Measurements from ENCODE around the gene TYRP1.

DNA sequence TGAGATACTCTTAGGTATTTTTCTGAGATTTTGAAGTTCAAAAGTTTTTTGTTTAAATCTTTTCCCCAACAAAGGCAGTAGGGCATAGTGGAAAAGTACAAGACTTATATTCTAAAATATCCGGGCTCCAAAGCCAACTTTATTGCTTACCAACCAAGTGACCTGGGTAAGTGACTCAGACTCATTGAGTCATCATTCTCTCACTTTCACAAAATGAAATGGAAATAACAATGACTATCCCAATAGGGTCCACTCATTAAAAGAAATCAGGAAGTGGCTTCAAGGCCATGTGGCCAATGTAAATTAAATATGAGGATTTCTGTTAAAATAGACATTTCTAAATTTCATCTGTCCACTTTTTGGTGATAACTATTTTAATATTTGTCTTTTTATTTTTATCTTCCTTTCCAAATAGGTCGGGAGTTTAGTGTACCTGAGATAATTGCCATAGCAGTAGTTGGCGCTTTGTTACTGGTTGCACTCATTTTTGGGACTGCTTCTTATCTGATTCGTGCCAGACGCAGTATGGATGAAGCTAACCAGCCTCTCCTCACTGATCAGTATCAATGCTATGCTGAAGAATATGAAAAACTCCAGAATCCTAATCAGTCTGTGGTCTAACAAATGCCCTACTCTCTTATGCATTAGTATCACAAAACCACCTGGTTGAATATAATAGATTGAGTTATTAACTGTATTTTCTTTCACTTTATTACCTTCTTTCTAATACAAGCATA lies 15.5 kb downstream of the TYRP1 start:
- no peak for TF ChIP-seq EZH2 (optimal IDR thresholded peaks at IDR 0.05; ENCODE audit: low read depth, low read length)
- TF ChIP-seq, protein P1, sequence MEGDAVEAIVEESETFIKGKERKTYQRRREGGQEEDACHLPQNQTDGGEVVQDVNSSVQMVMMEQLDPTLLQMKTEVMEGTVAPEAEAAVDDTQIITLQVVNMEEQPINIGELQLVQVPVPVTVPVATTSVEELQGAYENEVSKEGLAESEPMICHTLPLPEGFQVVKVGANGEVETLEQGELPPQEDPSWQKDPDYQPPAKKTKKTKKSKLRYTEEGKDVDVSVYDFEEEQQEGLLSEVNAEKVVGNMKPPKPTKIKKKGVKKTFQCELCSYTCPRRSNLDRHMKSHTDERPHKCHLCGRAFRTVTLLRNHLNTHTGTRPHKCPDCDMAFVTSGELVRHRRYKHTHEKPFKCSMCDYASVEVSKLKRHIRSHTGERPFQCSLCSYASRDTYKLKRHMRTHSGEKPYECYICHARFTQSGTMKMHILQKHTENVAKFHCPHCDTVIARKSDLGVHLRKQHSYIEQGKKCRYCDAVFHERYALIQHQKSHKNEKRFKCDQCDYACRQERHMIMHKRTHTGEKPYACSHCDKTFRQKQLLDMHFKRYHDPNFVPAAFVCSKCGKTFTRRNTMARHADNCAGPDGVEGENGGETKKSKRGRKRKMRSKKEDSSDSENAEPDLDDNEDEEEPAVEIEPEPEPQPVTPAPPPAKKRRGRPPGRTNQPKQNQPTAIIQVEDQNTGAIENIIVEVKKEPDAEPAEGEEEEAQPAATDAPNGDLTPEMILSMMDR (IDR thresholded peaks at IDR 0.05; ENCODE audit: low read length) = no peak

Data from MM.1S (cell line).